IMR-90 (cell line): Measurements from ENCODE around the gene AGAP1.

ENCODE experiments used
- CTCF ChIP-seq: conservative IDR thresholded peaks from 2 replicates; pipeline ENCODE4 v1.5.1; 2012; ENCODE audit warnings: mild to moderate bottlenecking, low read depth, low read length, improper control_type of control experiment
- USF2 ChIP-seq: fragments of 150-350 bp; IDR thresholded peaks from 2 replicates; pipeline ENCODE4 v1.6.1; 2017; ENCODE audit warnings: mild to moderate bottlenecking, antibody characterized with exemption, low read length, low read depth

GRCh38 chr2:235640377-235640776, 146.5 kb downstream of the AGAP1 start:
- TF ChIP-seq CTCF = no peak
- no peak for TF ChIP-seq USF2
